HUES6 (cell line): ENCODE results near the gene HMG20A.
"Not testable (repeated sequence)": the region's sequence is repeated elsewhere in the genome, so short reads cannot be mapped to it uniquely, and the experiment has no call there.

Experiments used
- H3K27ac ChIP-seq: 2 replicates; pipeline ENCODE4 v1.7.0; 2013; ENCODE audit warnings: low read depth, mild to moderate bottlenecking, low read length, inconsistent platforms
- H3K27me3 ChIP-seq: 2 replicates; pipeline ENCODE4 v1.6.1; 2013; ENCODE audit warnings: low read length; ENCODE audit not compliant: control insufficient read depth, insufficient read depth
- H3K36me3 ChIP-seq: 2 replicates; pipeline ENCODE4 v1.6.1; 2013; ENCODE audit warnings: low read length; ENCODE audit not compliant: control insufficient read depth, insufficient read depth
- H3K4me1 ChIP-seq: 2 replicates; pipeline ENCODE4 v1.6.1; 2013; ENCODE audit warnings: low read length; ENCODE audit not compliant: control insufficient read depth, insufficient read depth
- H3K4me3 ChIP-seq: 2 replicates; pipeline ENCODE4 v1.5.1; 2013; ENCODE audit warnings: low read depth, low read length
- H3K9ac ChIP-seq: one replicate; pipeline ENCODE4 v1.6.1; 2013; ENCODE audit warnings: mild to moderate bottlenecking, low read length
- H3K9me3 ChIP-seq: 2 replicates; pipeline ENCODE4 v1.6.1; 2013; ENCODE audit warnings: low read depth, low read length; ENCODE audit not compliant: control insufficient read depth, insufficient read depth

The HMG20A gene

DNA sequence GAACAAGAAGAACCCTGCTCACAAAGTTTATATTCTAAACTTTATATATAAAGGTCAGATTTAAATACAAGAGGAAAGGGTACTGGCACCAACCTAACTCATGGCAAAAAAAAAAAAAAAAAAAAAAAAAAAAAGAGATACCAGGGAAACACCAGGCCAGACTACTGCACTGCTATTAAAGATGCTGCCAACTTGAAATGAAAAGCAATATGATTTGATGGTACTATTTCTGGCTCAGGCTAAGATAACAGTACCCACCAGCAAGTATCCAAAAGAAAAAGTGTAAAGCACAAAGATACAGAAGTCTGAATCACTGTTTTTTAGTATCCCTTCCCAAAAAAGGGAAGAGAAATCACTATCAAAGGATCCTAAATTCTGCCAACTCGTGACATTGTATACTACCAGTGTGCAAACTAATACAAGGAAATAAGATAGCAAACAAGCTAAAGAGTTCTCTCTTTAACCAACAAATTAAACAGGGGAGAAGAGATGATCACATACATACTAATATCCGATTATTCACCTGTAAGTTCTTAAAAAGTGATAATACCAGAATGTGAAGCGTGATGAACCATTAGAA, 29.2 kb upstream of the HMG20A start:
- no peaks in the 10 kb centered on the region for H3K27me3 ChIP-seq
- no peaks in the 10 kb centered on the region for H3K36me3 ChIP-seq
- H3K4me3 ChIP-seq, result no peak overlapping the region
- H3K9me3 ChIP-seq, result peaks cover 6% of the 10 kb centered on the region; the same call in 1 of the 2 replicates
- no peak overlapping the region for H3K27ac ChIP-seq
- no peak overlapping the region for H3K9ac ChIP-seq
- H3K4me1 ChIP-seq, result no peaks in the 10 kb centered on the region

- no peak overlapping the region for H3K9ac ChIP-seq
- no peaks in the 10 kb centered on the region for H3K4me1 ChIP-seq
- H3K27me3 ChIP-seq, result no peaks in the 10 kb centered on the region
- no peaks in the 10 kb centered on the region for H3K36me3 ChIP-seq
- H3K9me3 ChIP-seq, result peaks cover 6% of the 10 kb centered on the region; the same call in 1 of the 2 replicates
- no peak overlapping the region for H3K4me3 ChIP-seq
- no peak overlapping the region for H3K27ac ChIP-seq
Observed at GRCh38 chr15:77392762-77393470, 27.8 kb upstream of the HMG20A start.

DNA sequence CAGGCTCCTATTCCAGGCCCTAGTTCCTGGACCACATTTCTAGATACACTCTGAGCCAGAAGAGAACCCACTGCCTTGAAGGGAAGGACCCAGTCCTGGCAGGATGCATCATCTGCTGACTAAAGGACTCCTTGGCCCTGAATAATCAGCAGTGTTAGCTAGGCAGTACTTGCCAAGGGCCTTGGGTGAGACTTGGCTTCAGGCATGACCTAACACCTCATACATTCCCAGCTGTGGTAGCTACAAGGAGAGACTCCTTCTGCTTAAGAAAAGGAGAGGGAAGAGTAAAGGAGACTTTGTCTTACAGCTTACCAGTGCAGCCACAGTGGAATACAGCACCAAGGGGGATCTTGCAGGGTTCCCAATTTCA, 27.2 kb upstream of the HMG20A start:
- Histone ChIP-seq H3K9ac (no peak overlapping the region), H3K27me3 (no peaks in the 10 kb centered on the region), H3K4me1 (no peaks in the 10 kb centered on the region), H3K27ac (no peak overlapping the region), H3K36me3 (no peaks in the 10 kb centered on the region), H3K9me3 (peaks cover 9% of the 10 kb centered on the region; the same call in 1 of the 2 replicates), H3K4me3 (no peak overlapping the region)

DNA sequence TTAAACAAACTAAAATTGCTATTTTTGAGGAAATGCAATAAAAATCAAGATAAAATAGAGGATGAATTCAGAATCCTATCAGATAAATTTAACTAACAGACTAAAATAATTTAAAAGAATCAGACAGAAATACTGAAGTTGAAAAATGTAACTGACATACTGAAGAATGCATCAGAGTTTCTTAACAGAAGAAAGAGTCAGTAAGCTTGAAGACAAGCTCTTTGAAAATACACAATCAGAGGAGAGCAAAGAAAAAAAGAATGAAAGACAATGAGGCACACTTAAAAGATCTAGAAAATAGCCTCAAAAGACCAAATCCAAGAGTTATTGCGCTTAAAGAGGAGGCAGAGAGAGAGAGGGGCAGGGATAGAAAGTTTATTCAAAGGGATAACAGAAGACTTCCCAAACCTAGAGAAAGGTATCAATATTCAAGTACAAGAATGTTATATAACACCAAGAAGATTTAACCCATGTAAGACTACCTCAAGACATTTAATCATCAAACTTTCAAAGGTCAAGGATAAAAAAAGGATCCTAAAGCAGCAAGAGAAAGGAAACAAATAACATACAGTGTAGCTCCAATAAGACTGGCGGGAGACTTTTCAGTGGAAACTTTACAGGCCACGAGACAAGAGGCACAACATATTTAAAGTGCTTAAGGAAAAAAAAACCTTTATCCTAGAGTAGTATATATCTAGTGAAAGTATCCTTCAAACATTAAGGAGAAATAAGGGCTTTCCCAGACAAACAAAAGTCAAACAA, 25.5 kb upstream of the HMG20A start:
- Histone ChIP-seq H3K9me3 (peaks cover 17% of the 10 kb centered on the region), H3K27me3 (no peaks in the 10 kb centered on the region), H3K27ac (no peak overlapping the region), H3K4me1 (no peaks in the 10 kb centered on the region), H3K4me3 (no peak overlapping the region), H3K9ac (no peak overlapping the region), H3K36me3 (no peaks in the 10 kb centered on the region)

DNA sequence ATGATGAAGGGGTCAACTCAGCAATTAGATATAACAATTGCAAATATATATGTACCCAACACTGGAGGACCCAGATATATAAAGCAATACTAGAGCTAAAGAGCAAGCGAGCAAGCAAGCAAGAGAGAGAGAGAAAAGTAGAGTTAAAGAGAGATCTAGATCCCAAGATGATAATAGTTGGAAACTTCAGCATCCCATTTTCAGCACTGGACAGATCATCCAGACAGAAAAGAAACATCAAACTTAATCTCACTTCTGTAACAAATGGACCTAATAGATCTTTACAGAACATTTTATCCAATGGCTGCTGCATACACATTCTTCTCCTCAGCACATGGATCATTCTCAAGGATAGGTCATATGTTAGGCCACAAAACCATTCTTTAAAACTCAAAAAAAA, 24.0 kb upstream of the HMG20A start:
- H3K4me1 ChIP-seq, result no peaks in the 10 kb centered on the region
- no peaks in the 10 kb centered on the region for H3K36me3 ChIP-seq
- H3K27ac ChIP-seq, result no peak overlapping the region
- H3K9me3 ChIP-seq, result peaks cover 23% of the 10 kb centered on the region
- no peaks in the 10 kb centered on the region for H3K27me3 ChIP-seq
- H3K4me3 ChIP-seq, result no peak overlapping the region
- no peak overlapping the region for H3K9ac ChIP-seq

- H3K9me3 ChIP-seq, result peaks cover 23% of the 10 kb centered on the region
- H3K4me1 ChIP-seq, result no peaks in the 10 kb centered on the region
- no peaks in the 10 kb centered on the region for H3K36me3 ChIP-seq
- H3K27ac ChIP-seq, result no peak overlapping the region
- H3K27me3 ChIP-seq, result no peaks in the 10 kb centered on the region
- H3K4me3 ChIP-seq, result no peak overlapping the region
- no peak overlapping the region for H3K9ac ChIP-seq
Observed at GRCh38 chr15:77398927-77399326, 21.8 kb upstream of the HMG20A start.

DNA sequence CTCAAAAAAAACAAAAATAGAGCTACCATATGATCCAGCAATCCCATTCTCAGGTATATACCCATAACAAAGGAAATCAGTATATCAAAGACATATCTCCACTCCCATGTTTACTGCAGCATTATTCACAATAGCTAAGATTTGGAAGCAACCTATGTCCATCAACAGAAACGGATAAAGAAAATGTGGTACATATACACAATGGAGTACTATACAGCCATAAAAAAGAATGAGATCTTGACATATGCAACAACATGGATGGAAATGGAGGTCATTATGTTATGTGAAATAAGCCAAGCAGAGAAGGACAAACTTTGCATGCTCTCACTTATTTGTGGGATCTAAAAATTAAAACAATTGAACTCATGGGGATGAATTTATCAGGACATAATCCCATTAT, 20.4 kb upstream of the HMG20A start:
- no peaks in the 10 kb centered on the region for H3K36me3 ChIP-seq
- no peaks in the 10 kb centered on the region for H3K27me3 ChIP-seq
- H3K4me1 ChIP-seq, result 0 out of 2 replicates have a peak, but pooled peaks cover under 1% of the 10 kb centered on the region
- H3K9ac ChIP-seq, result no peak overlapping the region
- no peak overlapping the region for H3K27ac ChIP-seq
- peaks cover 19% of the 10 kb centered on the region for H3K9me3 ChIP-seq
- no peak overlapping the region for H3K4me3 ChIP-seq

GRCh38 chr15:77402740-77403379, 17.8 kb upstream of the HMG20A start:
- Histone ChIP-seq H3K9me3 (peaks cover 22% of the 10 kb centered on the region), H3K9ac (no peak overlapping the region), H3K4me3 (no peak overlapping the region), H3K36me3 (no peaks in the 10 kb centered on the region), H3K27me3 (no peaks in the 10 kb centered on the region), H3K4me1 (peaks cover 3% of the 10 kb centered on the region; the same call in 1 of the 2 replicates), H3K27ac (no peak overlapping the region)

GRCh38 chr15:77406173-77406759, 14.4 kb upstream of the HMG20A start:
- not testable (repeated sequence) for H3K9me3 ChIP-seq, H3K36me3 ChIP-seq, H3K4me3 ChIP-seq, H3K27ac ChIP-seq, H3K27me3 ChIP-seq, H3K9ac ChIP-seq
- peaks cover 11% of the 10 kb centered on the region for H3K4me1 ChIP-seq

GRCh38 chr15:77406846-77407245, 13.8 kb upstream of the HMG20A start:
- Histone ChIP-seq H3K36me3 (no peaks in the 10 kb centered on the region), H3K4me3 (no peak overlapping the region), H3K27ac (no peak overlapping the region), H3K4me1 (peaks cover 11% of the 10 kb centered on the region), H3K9ac (no peak overlapping the region), H3K9me3 (peaks cover 5% of the 10 kb centered on the region; the same call in 1 of the 2 replicates), H3K27me3 (no peaks in the 10 kb centered on the region)
